GM12878 (cell line): ENCODE results near the gene SFMBT1. TPM values are rescaled to one million over a fixed set of nuclear protein-coding genes. Genes with fewer than 3 reads are reported as not detected.

Experiments
- ATAC-seq: fragments of 200-7000 bp; cut with Tn5 transposase; 3 replicates; pipeline ENCODE4 v1.9.1; 2020; ENCODE audit warnings: mild to moderate bottlenecking, moderate library complexity
- BruUV-seq: library from RNA; stranded (reverse); fragments of 400-500 nt; replicated peaks from 2 replicates; lab custom pipeline; 2021; lab: Mats Ljungman, UMichigan
- CTCF ChIA-PET: fragments of 300-600 bp; sonication (Branson Sonifier 250); formaldehyde crosslinking; extraction: SDS; loops from one replicate; lab custom pipeline; 2021; ENCODE audit warnings: inconsistent platforms; lab: Yijun Ruan, JAX
- POLR2A ChIA-PET: fragments of 350-600 bp; formaldehyde crosslinking; extraction: SDS; loops from one replicate; lab custom pipeline; 2021; ENCODE audit warnings: inconsistent platforms; lab: Charles Lee
- RAD21 ChIA-PET: fragments of 300-600 bp; sonication (Branson Sonifier 250); formaldehyde crosslinking; loops from one replicate; lab custom pipeline; 2023; ENCODE audit warnings: antibody characterized with exemption; ENCODE audit not compliant: unreplicated experiment; lab: Charles Lee
- SMC1A ChIA-PET: fragments of 300-600 bp; sonication (Branson Sonifier 250); formaldehyde crosslinking; loops from one replicate; lab custom pipeline; 2023; ENCODE audit not compliant: unreplicated experiment, uncharacterized antibody; lab: Charles Lee
- DNase-seq: peaks from one replicate; pipeline ENCODE4 v3.0.0-alpha.2; 2011; ENCODE audit warnings: low read depth, low spot score
- FAIRE-seq: peaks from 3 replicates; lab custom pipeline; 2011; peaks lifted over from hg19 to GRCh38; lab: Jason Lieb, UNC
- H2AFZ ChIP-seq: 2 replicates; pipeline ENCODE4 v1.6.0; 2011; ENCODE audit warnings: low read depth, low read length, control low read depth; ENCODE audit not compliant: control insufficient read depth
- H3K27ac ChIP-seq: 2 replicates; pipeline ENCODE4 v1.5.1; 2011; ENCODE audit warnings: control low read depth; ENCODE audit not compliant: control insufficient read depth, insufficient read depth
- H3K27me3 ChIP-seq, 2 experiments: replicated peaks in 1 of 2; 2 replicates each; pipeline versions ENCODE4 v1.6.0 to v1.6.1; 2011; ENCODE audit warnings: low read length in 1 of 2; ENCODE audit not compliant: control insufficient read depth in 2 of 2, insufficient read depth in 2 of 2
- H3K36me3 ChIP-seq, 2 experiments: 2 replicates each; pipeline ENCODE4 v1.5.1; 2011; ENCODE audit warnings: low read length in 1 of 2; ENCODE audit not compliant: control insufficient read depth in 2 of 2, insufficient read depth in 2 of 2
- H3K4me1 ChIP-seq: 2 replicates; pipeline ENCODE4 v1.6.1; 2011; ENCODE audit warnings: mild to moderate bottlenecking, low read length, moderate library complexity, mixed read lengths; ENCODE audit not compliant: control insufficient read depth, insufficient read depth
- H3K4me2 ChIP-seq: 2 replicates; pipeline ENCODE4 v1.6.0; 2011; ENCODE audit warnings: control low read depth; ENCODE audit not compliant: control insufficient read depth, insufficient read depth
- H3K4me3 ChIP-seq: fragments of 200-600 bp; sonication (generic); 2 replicates; pipeline ENCODE4 v1.5.1; 2016
- H3K79me2 ChIP-seq: 2 replicates; pipeline ENCODE4 v1.6.0; 2011; ENCODE audit warnings: low read length; ENCODE audit not compliant: control insufficient read depth, insufficient read depth
- H3K9ac ChIP-seq: 2 replicates; pipeline ENCODE4 v1.8.0; 2011; ENCODE audit warnings: low read length, control low read depth, mixed read lengths; ENCODE audit not compliant: control insufficient read depth, insufficient read depth
- H3K9me3 ChIP-seq: replicated peaks from 3 replicates; pipeline ENCODE4 v1.5.1; 2011; ENCODE audit warnings: mild to moderate bottlenecking, low read length; ENCODE audit not compliant: control insufficient read depth, insufficient read depth
- H4K20me1 ChIP-seq: 2 replicates; pipeline ENCODE4 v1.6.0; 2011; ENCODE audit not compliant: control insufficient read depth, insufficient read depth
- ATF3 ChIP-seq: IDR thresholded peaks from 2 replicates; pipeline ENCODE4 v1.6.1; 2011; ENCODE audit warnings: low read depth, mild to moderate bottlenecking, low read length, moderate library complexity, borderline replicate concordance; ENCODE audit errors: extremely low read depth
- BMI1 ChIP-seq: fragments of 450-650 bp; IDR thresholded peaks from 2 replicates; pipeline ENCODE4 v1.6.1; 2016; ENCODE audit warnings: mild to moderate bottlenecking, moderate library complexity, borderline replicate concordance
- CBFB ChIP-seq: IDR thresholded peaks from 2 replicates; pipeline ENCODE4 v1.6.1; 2016; ENCODE audit warnings: antibody characterized with exemption, low read depth
- CEBPZ ChIP-seq: fragments of 150-350 bp; IDR thresholded peaks from 2 replicates; pipeline ENCODE4 v1.6.1; 2016; ENCODE audit warnings: low read depth, low read length
- CREM ChIP-seq: IDR thresholded peaks from 2 replicates; pipeline ENCODE4 v1.6.1; 2014; ENCODE audit warnings: antibody characterized with exemption, low read depth
- ETV6 ChIP-seq, 2 experiments: fragments of 450-650 bp in 1 of 2; IDR thresholded peaks in 1 of 2; conservative IDR thresholded peaks in 1 of 2; 2 replicates each; pipeline ENCODE4 v1.6.1; 2014; ENCODE audit warnings: antibody characterized with exemption in 1 of 2, borderline replicate concordance in 1 of 2, low read depth in 1 of 2, mild to moderate bottlenecking in 1 of 2, moderate library complexity in 1 of 2
- FOXM1 ChIP-seq: IDR thresholded peaks from 2 replicates; pipeline ENCODE4 v1.6.1; 2012; ENCODE audit warnings: low read depth, mild to moderate bottlenecking, inconsistent platforms, low read length, moderate library complexity
- HDAC6 ChIP-seq: fragments of 200-600 bp; sonication (generic); IDR thresholded peaks from one replicate; pipeline ENCODE4 v1.8.0; 2017; ENCODE audit warnings: antibody characterized with exemption; ENCODE audit not compliant: unreplicated experiment
- IKZF2 ChIP-seq, 2 experiments: fragments of 450-650 bp; IDR thresholded peaks; 2 replicates each; pipeline ENCODE4 v1.6.1; 2017; ENCODE audit warnings: mild to moderate bottlenecking in 2 of 2, moderate library complexity in 2 of 2
- JUNB ChIP-seq: IDR thresholded peaks from 2 replicates; pipeline ENCODE4 v1.6.1; 2016; ENCODE audit warnings: antibody characterized with exemption, mild to moderate bottlenecking
- MTA3 ChIP-seq: IDR thresholded peaks from 2 replicates; pipeline ENCODE4 v1.6.1; 2012; ENCODE audit warnings: low read length, inconsistent platforms, borderline replicate concordance
- MYC ChIP-seq: IDR thresholded peaks from 2 replicates; pipeline ENCODE4 v1.6.1; 2011; ENCODE audit warnings: mild to moderate bottlenecking, low read length, moderate library complexity, inconsistent platforms; ENCODE audit not compliant: insufficient read depth, insufficient replicate concordance, insufficient read length, severe bottlenecking
- NFYA ChIP-seq: IDR thresholded peaks from 2 replicates; pipeline ENCODE4 v1.6.1; 2011; ENCODE audit warnings: low read depth, mild to moderate bottlenecking, low read length, improper control_type of control experiment, borderline replicate concordance
- PAX8 ChIP-seq: fragments of 450-650 bp; IDR thresholded peaks from 2 replicates; pipeline ENCODE4 v1.6.1; 2017; ENCODE audit warnings: mild to moderate bottlenecking, moderate library complexity
- PML ChIP-seq: IDR thresholded peaks from 2 replicates; pipeline ENCODE4 v1.6.1; 2012; ENCODE audit warnings: low read length, inconsistent platforms
- POLR2AphosphoS2 ChIP-seq: IDR thresholded peaks from 2 replicates; pipeline ENCODE4 v1.6.1; 2011; ENCODE audit warnings: low read depth, mild to moderate bottlenecking, low read length, improper control_type of control experiment, moderate library complexity
- ZBED1 ChIP-seq: IDR thresholded peaks from 2 replicates; pipeline ENCODE4 v1.6.1; 2016; ENCODE audit warnings: borderline replicate concordance
- WGBS: methylation state at CpG from one replicate; pipeline ENCODE4 v1.1.6; 2016; ENCODE audit warnings: low lambda C conversion rate; ENCODE audit not compliant: insufficient replicate concordance, insufficient coverage; ENCODE audit errors: missing lambda C conversion rate; 5-methylcytosine and 5-hydroxymethylcytosine counted together
- in situ Hi-C: fragments of 300-500 bp; cut with MboI; formaldehyde crosslinking; loops from 9 replicates; pipeline ENCODE4 v1.14.3; 2018; ENCODE audit warnings: mixed read lengths
- intact Hi-C: fragments of 100-400 bp; cut with micrococcal nuclease; formaldehyde crosslinking; loops from one replicate; pipeline ENCODE4 v1.14.2; 2022; ENCODE audit not compliant: unreplicated experiment
- polyA plus RNA-seq, 11 experiments: library from polyadenylated mRNA; depleted of rRNA in 4 of 11; unstranded in 6 of 11; stranded (reverse) in 5 of 11; fragments of >200 nt; fragmentation: Nextera tagmentation in 4 of 11; fragmentation: Illumina TruSeq in 1 of 11; extraction: Ambion mirVana in 4 of 11; extraction: Trizol in 1 of 11; gene quantifications; 1 replicate in 1 of 11; 2 replicates in 10 of 11; pipeline versions ENCODE4 v1.2.1 to v1.2.3, GENCODE V29; 2011 to 2016; ENCODE audit warnings: inconsistent platforms in 2 of 11, missing spikeins in 2 of 11, low read depth in 1 of 11
- total RNA-seq, 4 experiments: library from RNA; depleted of rRNA in 3 of 4; stranded (reverse); fragments of >200 nt in 3 of 4; fragmentation: Illumina TruSeq in 1 of 4; extraction: Trizol in 1 of 4; gene quantifications; 2 replicates each; pipeline versions ENCODE4 v1.2.1 to v1.2.3, GENCODE V29; 2013 to 2021

Gene SFMBT1
- total and polyA plus RNA-seq, 10 of the 15 experiments (the other 5 are each of a cell fraction or from before 2014, with no cell fraction given), result 3.2 to 19.5 (median 11.4) TPM

GRCh38 chr3:52891164-52891563 lies 154.7 kb downstream of the SFMBT1 start:
- no peak for DNase-seq
- peak; percentile 10 for ATAC-seq
- BruUV-seq, result no TSS peak
- SMC1A ChIA-PET, result interaction anchor here (1.5 to 2.8 kb wide), 3 partner anchors 11 to 94 kb away, joined by 4 to 25 read pairs (median 5); no protein-coding TSS in a partner anchor
- CTCF ChIA-PET, result interaction anchor here (1.5 to 3.3 kb wide), 2 partner anchors 11 to 70 kb away, joined by 6 to 28 read pairs; no protein-coding TSS in a partner anchor
- H4K20me1 ChIP-seq, result no peaks in the 10 kb centered on the region
- H3K4me1 ChIP-seq, result peaks cover 28% of the 10 kb centered on the region
- H3K4me3 ChIP-seq, result peak overlapping the region; percentile 42; the same call in 1 of the 2 replicates
- H2AFZ ChIP-seq, result peak overlapping the region; percentile 29
- intact Hi-C loops (loop anchor here (5.0 kb wide), 1 partner anchor 156 kb away; the partner anchor contains the start of gene SFMBT1), in situ Hi-C loops (no loop called here)
- no peaks in the 10 kb centered on the region for H3K27me3 ChIP-seq
- RAD21 ChIA-PET, result no interaction called here
- peak overlapping the region; percentile 76 for H3K4me2 ChIP-seq
- H3K79me2 ChIP-seq, result peaks cover 35% of the 10 kb centered on the region
- 13% methylated on average over 9 of the region's 9 CpGs for WGBS
- peak overlapping the region; percentile 22 for H3K27ac ChIP-seq
- POLR2A ChIA-PET, result interaction anchor here (1.2 to 2.1 kb wide), 2 partner anchors 11 to 186 kb away, joined by 3 to 8 read pairs; no protein-coding TSS in a partner anchor
- H3K9ac ChIP-seq, result peak overlapping the region; percentile 52
- H3K9me3 ChIP-seq, result no peaks in the 10 kb centered on the region; the same call in 2 of the 3 replicates
- no peak for FAIRE-seq
- peaks cover under 1 to 3% of the 10 kb centered on the region in 2 experiments; a peak in 2 of 4 replicates for H3K36me3 ChIP-seq
- no peak for TF ChIP-seq NFYA
- TF ChIP-seq PML, result peak; percentile 49; the same call in 1 of the 2 replicates
- no peak for TF ChIP-seq IKZF2 (IDR thresholded peaks at IDR 0.05)
- TF ChIP-seq HDAC6, result no peak
- TF ChIP-seq JUNB, result 0 out of 2 replicates have a peak, but pooled peaks have one; percentile 29
- no peak for TF ChIP-seq MYC
- no peak for TF ChIP-seq ETV6 (conservative IDR thresholded peaks at IDR 0.05 in 1 of 2, IDR thresholded peaks at IDR 0.05 in 1 of 2; ENCODE audit: borderline replicate concordance in 1 of 2, low read depth in 1 of 2)
- no peak for TF ChIP-seq POLR2AphosphoS2
- no peak for TF ChIP-seq CREM
- no peak for TF ChIP-seq FOXM1
- TF ChIP-seq CBFB, result no peak
- 0 out of 2 replicates have a peak, but pooled peaks have one; percentile 9 for TF ChIP-seq MTA3
- no peak for TF ChIP-seq ATF3
- no peak for TF ChIP-seq CEBPZ
- no peak for TF ChIP-seq PAX8
- no peak for TF ChIP-seq ZBED1
- no peak for TF ChIP-seq BMI1
